Bronchial epithelial cell (primary cell): Measurements from ENCODE around the gene ACER2. TPM values are rescaled to one million over a fixed set of nuclear protein-coding genes. Genes with fewer than 3 reads are reported as not detected.

ENCODE experiments used
- DNase-seq: peaks from one replicate; pipeline ENCODE4 v3.0.0-alpha.2; 2010; ENCODE audit warnings: low read depth
- FAIRE-seq: peaks from 2 replicates; lab custom pipeline; 2011; peaks lifted over from hg19 to GRCh38; lab: Jason Lieb, UNC
- H3K27me3 ChIP-seq: 2 replicates; pipeline ENCODE4 v1.5.1; 2011; ENCODE audit warnings: low read length; ENCODE audit not compliant: control insufficient read depth, insufficient read depth
- H3K36me3 ChIP-seq: 2 replicates; pipeline ENCODE4 v1.5.1; 2011; ENCODE audit warnings: low read length; ENCODE audit not compliant: control insufficient read depth, insufficient read depth
- H3K4me3 ChIP-seq: 2 replicates; pipeline ENCODE4 v1.5.1; 2011; ENCODE audit warnings: mild to moderate bottlenecking, low read depth, low read length, control low read depth
- total RNA-seq: library from RNA; depleted of rRNA; stranded (reverse); fragments of >200 nt; gene quantifications from 2 replicates; pipeline ENCODE4 v1.2.1, GENCODE V29; 2014
- TF ChIP-seq, protein P1 (sequence below): IDR thresholded peaks from 2 replicates; pipeline ENCODE4 v1.5.1; 2011; ENCODE audit warnings: mild to moderate bottlenecking, moderate library complexity, low read length, control low read depth, inconsistent platforms; ENCODE audit not compliant: insufficient read depth, severe bottlenecking

ACER2 gene
- total RNA-seq, 1 donor from 2014 or later, result 5.8 TPM

DNA sequence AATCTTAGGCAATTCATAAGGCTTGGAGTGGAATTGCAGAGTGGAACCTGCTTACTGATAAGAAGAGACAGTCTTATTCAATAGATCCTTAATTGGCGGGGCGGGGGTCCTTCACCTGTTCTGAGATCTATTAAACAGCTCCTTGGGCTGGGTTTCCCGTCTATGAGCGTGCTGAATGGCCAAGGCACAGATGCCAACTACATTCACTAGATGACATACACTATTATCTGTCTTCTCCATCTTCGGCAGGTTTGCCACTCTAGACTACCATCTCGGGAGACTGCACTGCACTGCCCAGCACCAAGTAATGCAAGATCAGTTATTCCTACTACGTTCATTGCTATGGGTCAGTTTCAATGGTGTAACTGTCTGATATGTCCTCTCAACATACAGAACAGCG is 81.5 kb downstream of the ACER2 start:
- Histone ChIP-seq H3K27me3 (peaks cover 14% of the 10 kb centered on the region), H3K36me3 (no peaks in the 10 kb centered on the region), H3K4me3 (no peak overlapping the region)
- TF ChIP-seq, protein P1, sequence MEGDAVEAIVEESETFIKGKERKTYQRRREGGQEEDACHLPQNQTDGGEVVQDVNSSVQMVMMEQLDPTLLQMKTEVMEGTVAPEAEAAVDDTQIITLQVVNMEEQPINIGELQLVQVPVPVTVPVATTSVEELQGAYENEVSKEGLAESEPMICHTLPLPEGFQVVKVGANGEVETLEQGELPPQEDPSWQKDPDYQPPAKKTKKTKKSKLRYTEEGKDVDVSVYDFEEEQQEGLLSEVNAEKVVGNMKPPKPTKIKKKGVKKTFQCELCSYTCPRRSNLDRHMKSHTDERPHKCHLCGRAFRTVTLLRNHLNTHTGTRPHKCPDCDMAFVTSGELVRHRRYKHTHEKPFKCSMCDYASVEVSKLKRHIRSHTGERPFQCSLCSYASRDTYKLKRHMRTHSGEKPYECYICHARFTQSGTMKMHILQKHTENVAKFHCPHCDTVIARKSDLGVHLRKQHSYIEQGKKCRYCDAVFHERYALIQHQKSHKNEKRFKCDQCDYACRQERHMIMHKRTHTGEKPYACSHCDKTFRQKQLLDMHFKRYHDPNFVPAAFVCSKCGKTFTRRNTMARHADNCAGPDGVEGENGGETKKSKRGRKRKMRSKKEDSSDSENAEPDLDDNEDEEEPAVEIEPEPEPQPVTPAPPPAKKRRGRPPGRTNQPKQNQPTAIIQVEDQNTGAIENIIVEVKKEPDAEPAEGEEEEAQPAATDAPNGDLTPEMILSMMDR, result no peak
- FAIRE-seq (no peak), DNase-seq (no peak)

DNA sequence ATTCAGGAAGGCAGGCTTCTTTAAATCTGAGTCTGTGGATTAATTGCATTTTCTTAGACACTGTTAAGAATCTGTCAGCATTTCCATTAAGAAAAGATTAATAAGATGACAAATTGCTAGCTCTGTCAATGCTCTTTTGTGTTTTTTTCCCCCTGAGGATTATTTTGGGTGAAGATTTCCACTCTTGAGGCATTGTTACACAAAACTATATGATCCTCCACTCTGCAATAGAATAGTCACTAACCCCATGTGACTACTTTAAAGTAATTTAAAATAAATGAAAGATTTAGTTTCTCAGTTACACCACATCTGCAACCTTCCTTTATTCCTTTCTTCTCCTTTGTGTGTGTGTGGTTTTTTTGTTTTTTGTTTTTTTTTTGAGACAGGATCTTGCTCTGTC is 82.0 kb downstream of the ACER2 start:
- Histone ChIP-seq H3K4me3 (no peak overlapping the region), H3K36me3 (no peaks in the 10 kb centered on the region), H3K27me3 (peaks cover 14% of the 10 kb centered on the region)
- FAIRE-seq, result no peak
- no peak for DNase-seq
- TF ChIP-seq, protein P1, result no peak

DNA sequence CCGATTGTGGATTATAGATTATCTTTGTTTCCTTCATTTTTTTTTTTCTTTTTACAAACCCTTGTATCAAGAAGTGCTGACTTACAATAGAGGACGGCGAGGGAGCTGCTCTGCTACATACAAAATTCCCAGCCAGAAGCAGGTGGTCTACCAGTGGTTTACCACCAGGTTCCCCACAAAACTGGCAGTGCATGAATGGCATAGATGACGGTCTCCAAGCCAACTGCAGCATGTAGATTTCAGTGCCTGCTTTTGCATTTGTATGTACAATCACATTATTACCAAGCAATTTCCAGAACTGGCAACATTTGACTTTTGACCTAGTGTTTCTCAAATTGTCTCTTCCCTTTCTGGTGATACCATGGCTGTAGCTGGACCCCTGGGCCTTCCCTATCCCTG is 84.0 kb downstream of the ACER2 start:
- TF ChIP-seq, protein P1, result no peak
- no peak for FAIRE-seq

DNA sequence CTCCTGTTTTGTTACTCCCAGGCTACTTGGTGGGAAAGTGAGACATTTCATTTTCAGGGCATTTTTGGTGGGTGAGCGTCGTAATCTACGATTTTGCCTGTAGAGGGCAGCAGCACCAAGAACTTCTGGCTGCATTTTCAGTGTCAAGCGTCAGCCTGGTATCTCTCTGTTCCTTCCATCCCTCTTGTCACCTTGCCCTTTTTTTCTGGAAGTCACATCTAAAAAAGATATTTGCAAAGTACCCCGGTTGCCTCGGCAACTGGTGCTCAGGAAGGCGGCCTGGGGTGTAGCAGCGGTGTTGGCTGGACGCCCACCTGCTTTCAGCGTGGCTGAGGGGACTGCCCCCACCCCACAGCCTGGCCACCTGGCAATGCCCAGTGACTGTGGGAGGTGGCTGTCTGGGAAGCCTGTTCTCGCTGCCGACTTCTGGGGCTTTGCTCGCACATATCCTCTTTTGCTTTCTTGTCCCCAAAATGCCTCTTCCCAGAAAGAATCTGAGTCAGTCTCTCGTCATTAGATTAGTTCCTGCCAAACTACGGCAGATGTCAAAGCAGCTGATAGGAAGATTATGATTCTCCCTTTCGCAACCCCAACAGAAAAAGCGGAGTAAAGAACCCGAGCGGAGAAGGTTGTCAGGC is 84.5 kb downstream of the ACER2 start:
- FAIRE-seq (no peak), DNase-seq (peak; percentile 46)
- Histone ChIP-seq H3K36me3 (no peaks in the 10 kb centered on the region), H3K27me3 (peaks cover 15% of the 10 kb centered on the region), H3K4me3 (no peak overlapping the region)
- TF ChIP-seq, protein P1, result peak; percentile 82

More for the DNA sequence above, 84.0 kb downstream of the ACER2 start:
- H3K27me3 ChIP-seq, result peaks cover 17% of the 10 kb centered on the region
- no peaks in the 10 kb centered on the region for H3K36me3 ChIP-seq
- no peak for DNase-seq
- no peak overlapping the region for H3K4me3 ChIP-seq

DNA sequence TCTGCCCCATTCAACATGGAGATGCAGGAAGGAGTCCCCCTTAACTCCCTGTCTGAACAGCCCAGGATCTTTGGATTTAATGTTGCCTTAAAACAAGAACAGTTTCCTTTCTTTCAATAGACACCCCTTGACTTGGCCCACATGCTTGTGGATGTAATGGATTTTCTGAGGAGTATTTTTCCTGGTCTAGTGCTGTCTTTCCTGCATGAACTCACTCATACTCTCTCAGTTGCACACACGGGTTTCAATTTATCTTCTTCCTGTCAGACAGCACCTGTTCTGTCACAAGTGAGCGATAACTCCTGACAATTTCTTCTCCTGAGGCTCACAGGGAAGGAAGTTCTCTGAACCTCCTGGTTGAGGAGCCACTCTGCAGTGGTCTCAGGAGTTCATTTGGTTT is 85.1 kb downstream of the ACER2 start:
- DNase-seq (no peak), FAIRE-seq (no peak)
- Histone ChIP-seq H3K4me3 (no peak overlapping the region), H3K36me3 (no peaks in the 10 kb centered on the region), H3K27me3 (peaks cover 15% of the 10 kb centered on the region)
- TF ChIP-seq, protein P1, result no peak
